K562 (cell line): ENCODE measurements around the gene ANKRD13B. TPM values are rescaled to one million over a fixed set of nuclear protein-coding genes. Genes with fewer than 3 reads are reported as not detected.

ENCODE experiments used
- CHD1 ChIP-seq: fragments of 200-600 bp; sonication (generic); IDR thresholded peaks from one replicate; pipeline ENCODE4 v1.6.1; 2012; ENCODE audit warnings: mild to moderate bottlenecking, moderate library complexity, low read length, inconsistent platforms
- EHMT2 ChIP-seq: fragments of 450-650 bp; IDR thresholded peaks from 2 replicates; pipeline ENCODE4 v1.6.1; 2018; ENCODE audit warnings: antibody characterized with exemption
- ERF ChIP-seq: fragments of 450-650 bp; formaldehyde crosslinking; IDR thresholded peaks from 2 replicates; pipeline ENCODE4 v1.4.0; 2020; ENCODE audit warnings: mild to moderate bottlenecking, mixed read lengths
- HNRNPUL1 ChIP-seq: fragments of 200-400 bp; formaldehyde crosslinking; IDR thresholded peaks from 2 replicates; pipeline ENCODE4 v1.6.1; 2017; ENCODE audit warnings: low read length
- IFI16 ChIP-seq: fragments of 250-450 bp; sonication (Bioruptor Pico); IDR thresholded peaks from 2 replicates; pipeline ENCODE4 v2.1.2; 2022; ENCODE audit warnings: mild to moderate bottlenecking, inconsistent platforms
- LARP7 ChIP-seq: fragments of 450-650 bp; IDR thresholded peaks from 2 replicates; pipeline ENCODE4 v1.6.1; 2016
- MAZ ChIP-seq, 2 experiments: fragments of 450-650 bp in 1 of 2; sonication (generic) in 1 of 2; formaldehyde crosslinking; IDR thresholded peaks in 1 of 2; conservative IDR thresholded peaks in 1 of 2; 2 replicates each; pipeline versions ENCODE4 v1.4.0 to v1.5.0; 2020; ENCODE audit warnings: mild to moderate bottlenecking in 1 of 2, missing genetic modification reagents in 1 of 2
- PCBP2 ChIP-seq: fragments of 200-400 bp; formaldehyde crosslinking; IDR thresholded peaks from 2 replicates; pipeline ENCODE4 v1.6.1; 2018; ENCODE audit warnings: low read length, low read depth, mild to moderate bottlenecking, moderate library complexity; ENCODE audit not compliant: poor library complexity, severe bottlenecking
- PHF21A ChIP-seq: fragments of 450-650 bp; IDR thresholded peaks from 2 replicates; pipeline ENCODE4 v1.6.1; 2017; ENCODE audit warnings: low read depth, borderline replicate concordance
- RFX5 ChIP-seq: IDR thresholded peaks from 2 replicates; pipeline ENCODE4 v1.6.1; 2011; ENCODE audit warnings: low read depth, mild to moderate bottlenecking, improper control_type of control experiment, low read length
- SLC30A9 ChIP-seq: fragments of 250-450 bp; sonication (Bioruptor Pico); IDR thresholded peaks from 2 replicates; pipeline ENCODE4 v1.8.0; 2022; ENCODE audit warnings: mild to moderate bottlenecking, moderate library complexity
- SNAPC5 ChIP-seq: fragments of 250-450 bp; sonication (Bioruptor Pico); IDR thresholded peaks from 2 replicates; pipeline ENCODE4 v1.8.0; 2021; ENCODE audit warnings: moderate library complexity, mild to moderate bottlenecking, inconsistent platforms
- SP2 ChIP-seq: IDR thresholded peaks from 2 replicates; pipeline ENCODE4 v1.6.1; 2011; ENCODE audit warnings: mild to moderate bottlenecking, low read depth, low read length, moderate library complexity; ENCODE audit not compliant: poor library complexity, severe bottlenecking; ENCODE audit errors: extremely low read depth
- SREBF2 ChIP-seq: sonication (generic); formaldehyde crosslinking; IDR thresholded peaks from 2 replicates; pipeline ENCODE4 v1.4.0; 2020; ENCODE audit warnings: mild to moderate bottlenecking, missing genetic modification reagents
- ZBED1 ChIP-seq: IDR thresholded peaks from 2 replicates; pipeline ENCODE4 v1.6.1; 2014
- ZFP1 ChIP-seq: fragments of 450-650 bp; formaldehyde crosslinking; IDR thresholded peaks from 2 replicates; pipeline ENCODE4 v1.4.0; 2020; ENCODE audit warnings: mild to moderate bottlenecking, mixed read lengths
- ZFX ChIP-seq: sonication (generic); formaldehyde crosslinking; IDR thresholded peaks from 2 replicates; pipeline ENCODE4 v1.8.0; 2022; ENCODE audit warnings: mild to moderate bottlenecking, missing genetic modification reagents, moderate library complexity
- ZNF239 ChIP-seq: fragments of 250-450 bp; sonication (Bioruptor Pico); IDR thresholded peaks from 2 replicates; pipeline ENCODE4 v1.4.0; 2020; ENCODE audit warnings: mild to moderate bottlenecking
- ZNF41 ChIP-seq: fragments of 250-450 bp; sonication (Bioruptor Pico); conservative IDR thresholded peaks from 2 replicates; pipeline ENCODE4 v1.4.0; 2020; ENCODE audit warnings: mild to moderate bottlenecking
- ZNF592 ChIP-seq: fragments of 450-650 bp; IDR thresholded peaks from 2 replicates; pipeline ENCODE4 v1.6.1; 2017; ENCODE audit warnings: antibody characterized with exemption, mild to moderate bottlenecking
- ZNF780A ChIP-seq: fragments of 250-450 bp; sonication (Bioruptor Pico); IDR thresholded peaks from 2 replicates; pipeline ENCODE4 v1.5.0; 2021; ENCODE audit warnings: mild to moderate bottlenecking
- ZNF830 ChIP-seq: fragments of 250-450 bp; sonication (Bioruptor Pico); IDR thresholded peaks from 2 replicates; pipeline ENCODE4 v1.5.0; 2021; ENCODE audit warnings: mild to moderate bottlenecking
- polyA plus RNA-seq, 8 experiments: library from polyadenylated mRNA; depleted of rRNA in 4 of 8; stranded (reverse) in 5 of 8; unstranded in 3 of 8; fragments of >200 nt; fragmentation: Nextera tagmentation in 2 of 8; fragmentation: Illumina TruSeq in 1 of 8; extraction: Ambion mirVana in 2 of 8; extraction: Trizol in 1 of 8; gene quantifications; 2 replicates each; pipeline versions ENCODE4 v1.2.1 to v1.2.3, GENCODE V29; 2011 to 2014; ENCODE audit warnings: inconsistent platforms in 1 of 8, missing spikeins in 1 of 8
- total RNA-seq, 7 experiments: library from RNA; depleted of rRNA in 6 of 7; stranded (reverse); fragments of >200 nt in 6 of 7; fragmentation: Illumina TruSeq in 2 of 7; extraction: Trizol in 2 of 7; gene quantifications; 2 replicates each; pipeline versions ENCODE4 v1.2.1 to v1.2.3, GENCODE V29; 2011 to 2021; ENCODE audit warnings: low replicate concordance in 1 of 7
- TF ChIP-seq, protein P1 (sequence below): fragments of 450-650 bp; IDR thresholded peaks from 2 replicates; pipeline ENCODE4 v1.6.1; 2016
- TF ChIP-seq, protein P2 (sequence below): fragments of 250-450 bp; sonication (Bioruptor Pico); IDR thresholded peaks from 2 replicates; pipeline ENCODE4 v1.8.0; 2021; ENCODE audit warnings: mild to moderate bottlenecking, moderate library complexity

Gene ANKRD13B
- total and polyA plus RNA-seq, 9 of the 15 experiments (the other 6 are each of a cell fraction or from before 2014, with no cell fraction given): 0.15 to 28.1 (median 4.6) TPM

GRCh38 chr17:29591737-29592608, 959 bp upstream of the ANKRD13B start (continued):
- TF ChIP-seq ZNF592 (no peak), MAZ (CRISPR knock-in tag; conservative IDR thresholded peaks at IDR 0.05 in 1 of 2, IDR thresholded peaks at IDR 0.05 in 1 of 2) (peak; percentile 93 to 99), ZFP1 (CRISPR knock-in tag) (no peak), SNAPC5 (no peak), PCBP2 (no peak), ZNF780A (CRISPR knock-in tag) (no peak), SP2 (no peak), ZFX (no peak; the same call in 1 of the 2 replicates), ZNF830 (CRISPR knock-in tag) (no peak), SLC30A9 (no peak), LARP7 (no peak), IFI16 (CRISPR knock-in tag) (no peak), PHF21A (no peak; the same call in 1 of the 2 replicates), HNRNPUL1 (no peak), SREBF2 (no peak), RFX5 (no peak), ZBED1 (no peak), CHD1 (no peak), ERF (CRISPR knock-in tag) (no peak), ZNF41 (CRISPR knock-in tag) (no peak), ZNF239 (CRISPR knock-in tag) (no peak), EHMT2 (no peak)
- TF ChIP-seq, protein P1, sequence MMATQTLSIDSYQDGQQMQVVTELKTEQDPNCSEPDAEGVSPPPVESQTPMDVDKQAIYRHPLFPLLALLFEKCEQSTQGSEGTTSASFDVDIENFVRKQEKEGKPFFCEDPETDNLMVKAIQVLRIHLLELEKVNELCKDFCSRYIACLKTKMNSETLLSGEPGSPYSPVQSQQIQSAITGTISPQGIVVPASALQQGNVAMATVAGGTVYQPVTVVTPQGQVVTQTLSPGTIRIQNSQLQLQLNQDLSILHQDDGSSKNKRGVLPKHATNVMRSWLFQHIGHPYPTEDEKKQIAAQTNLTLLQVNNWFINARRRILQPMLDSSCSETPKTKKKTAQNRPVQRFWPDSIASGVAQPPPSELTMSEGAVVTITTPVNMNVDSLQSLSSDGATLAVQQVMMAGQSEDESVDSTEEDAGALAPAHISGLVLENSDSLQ: no peak
- TF ChIP-seq, protein P2, sequence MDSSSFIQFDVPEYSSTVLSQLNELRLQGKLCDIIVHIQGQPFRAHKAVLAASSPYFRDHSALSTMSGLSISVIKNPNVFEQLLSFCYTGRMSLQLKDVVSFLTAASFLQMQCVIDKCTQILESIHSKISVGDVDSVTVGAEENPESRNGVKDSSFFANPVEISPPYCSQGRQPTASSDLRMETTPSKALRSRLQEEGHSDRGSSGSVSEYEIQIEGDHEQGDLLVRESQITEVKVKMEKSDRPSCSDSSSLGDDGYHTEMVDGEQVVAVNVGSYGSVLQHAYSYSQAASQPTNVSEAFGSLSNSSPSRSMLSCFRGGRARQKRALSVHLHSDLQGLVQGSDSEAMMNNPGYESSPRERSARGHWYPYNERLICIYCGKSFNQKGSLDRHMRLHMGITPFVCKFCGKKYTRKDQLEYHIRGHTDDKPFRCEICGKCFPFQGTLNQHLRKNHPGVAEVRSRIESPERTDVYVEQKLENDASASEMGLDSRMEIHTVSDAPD (CRISPR knock-in tag): no peak
